HEK293 (cell line): ENCODE measurements around the gene ATP10D.

Experiments used
- CTCF ChIA-PET: fragments of 350-600 bp; formaldehyde crosslinking; extraction: SDS; loops from one replicate; lab custom pipeline; 2021; ENCODE audit warnings: antibody characterized with exemption; lab: Yijun Ruan, JAX
- POLR2A ChIA-PET: fragments of 300-600 bp; formaldehyde crosslinking; extraction: SDS; loops from one replicate; lab custom pipeline; 2020; ENCODE audit warnings: antibody characterized with exemption, inconsistent platforms; lab: Yijun Ruan, JAX
- H3K27ac ChIP-seq: fragments of 200-500 bp; sonication (Bioruptor generic); 2 replicates; pipeline ENCODE4 v1.5.1; 2014; ENCODE audit warnings: low read depth, low read length, control low read depth, inconsistent platforms; ENCODE audit errors: extremely low read depth
- H3K36me3 ChIP-seq, 2 experiments: fragments of 200-500 bp in 1 of 2; sonication (Bioruptor generic) in 1 of 2; 1 replicate in 1 of 2; 2 replicates in 1 of 2; pipeline ENCODE4 v1.5.1; 2014 to 2017; ENCODE audit warnings: inconsistent platforms in 2 of 2, low read length in 2 of 2; ENCODE audit not compliant: control insufficient read depth in 2 of 2, insufficient read depth in 1 of 2
- H3K4me1 ChIP-seq: fragments of 200-500 bp; sonication (Bioruptor generic); 2 replicates; pipeline ENCODE4 v1.5.1; 2014; ENCODE audit warnings: mild to moderate bottlenecking, low read length, inconsistent platforms; ENCODE audit not compliant: control insufficient read depth, insufficient read depth
- H3K4me3 ChIP-seq: 2 replicates; pipeline ENCODE4 v1.5.1; 2011; ENCODE audit warnings: low read depth, mild to moderate bottlenecking, control low read depth, low read length, moderate library complexity
- H3K9me3 ChIP-seq: fragments of 200-500 bp; sonication (Bioruptor generic); 2 replicates; pipeline ENCODE4 v1.5.1; 2014; ENCODE audit warnings: low read depth, low read length, inconsistent platforms; ENCODE audit not compliant: control insufficient read depth, insufficient read depth
- KLF1 ChIP-seq: fragments of 450-650 bp; formaldehyde crosslinking; IDR thresholded peaks from 2 replicates; pipeline ENCODE4 v1.5.1; 2016; ENCODE audit warnings: missing biosample characterization, missing genetic modification characterization
- KLF10 ChIP-seq: fragments of 450-650 bp; IDR thresholded peaks from 2 replicates; pipeline ENCODE4 v1.5.1; 2018; ENCODE audit warnings: missing biosample characterization, mild to moderate bottlenecking, missing genetic modification characterization
- MEIS1 ChIP-seq: sonication (generic); formaldehyde crosslinking; IDR thresholded peaks from 2 replicates; pipeline ENCODE4 v1.8.1; 2022; ENCODE audit warnings: missing genetic modification reagents, mild to moderate bottlenecking, borderline replicate concordance
- OVOL3 ChIP-seq: fragments of 450-650 bp; formaldehyde crosslinking; IDR thresholded peaks from 2 replicates; pipeline ENCODE4 v1.5.1; 2016; ENCODE audit warnings: missing biosample characterization, missing genetic modification characterization
- PRDM1 ChIP-seq: fragments of 450-650 bp; formaldehyde crosslinking; IDR thresholded peaks from 2 replicates; pipeline ENCODE4; 2016; ENCODE audit warnings: missing biosample characterization, missing genetic modification characterization
- RBAK ChIP-seq: fragments of 450-650 bp; formaldehyde crosslinking; IDR thresholded peaks from 2 replicates; pipeline ENCODE4 v1.5.1; 2016; ENCODE audit warnings: missing biosample characterization, missing genetic modification characterization
- ZBTB6 ChIP-seq: fragments of 450-650 bp; formaldehyde crosslinking; IDR thresholded peaks from 2 replicates; pipeline ENCODE4 v1.5.1; 2017; ENCODE audit warnings: missing biosample characterization, missing genetic modification characterization
- ZNF112 ChIP-seq: fragments of 450-650 bp; formaldehyde crosslinking; IDR thresholded peaks from 2 replicates; pipeline ENCODE4 v1.5.0; 2017; ENCODE audit warnings: missing biosample characterization, missing genetic modification characterization
- ZNF114 ChIP-seq: fragments of 450-650 bp; formaldehyde crosslinking; IDR thresholded peaks from 2 replicates; pipeline ENCODE4 v1.5.0; 2017; ENCODE audit warnings: missing biosample characterization, missing genetic modification characterization
- ZNF19 ChIP-seq: fragments of 450-650 bp; formaldehyde crosslinking; IDR thresholded peaks from 2 replicates; pipeline ENCODE4; 2016; ENCODE audit warnings: missing biosample characterization, missing genetic modification characterization, low read depth
- ZNF221 ChIP-seq: fragments of 450-650 bp; formaldehyde crosslinking; IDR thresholded peaks from 2 replicates; pipeline ENCODE4 v1.5.1; 2017; ENCODE audit warnings: missing biosample characterization, missing genetic modification characterization, borderline replicate concordance
- ZNF239 ChIP-seq: fragments of 450-650 bp; formaldehyde crosslinking; IDR thresholded peaks from 2 replicates; pipeline ENCODE4 v1.5.1; 2016; ENCODE audit warnings: missing biosample characterization, missing genetic modification characterization
- ZNF248 ChIP-seq: fragments of 450-650 bp; formaldehyde crosslinking; IDR thresholded peaks from 2 replicates; pipeline ENCODE4 v1.5.1; 2017; ENCODE audit warnings: missing biosample characterization, missing genetic modification characterization
- ZNF292 ChIP-seq: fragments of 450-650 bp; formaldehyde crosslinking; IDR thresholded peaks from 2 replicates; pipeline ENCODE4 v1.5.1; 2016; ENCODE audit warnings: low read depth, missing biosample characterization, missing genetic modification characterization, borderline replicate concordance
- ZNF366 ChIP-seq: fragments of 450-650 bp; formaldehyde crosslinking; conservative IDR thresholded peaks from 2 replicates; pipeline ENCODE4 v1.5.1; 2016; ENCODE audit warnings: missing biosample characterization, missing genetic modification characterization
- ZNF510 ChIP-seq: fragments of 450-650 bp; formaldehyde crosslinking; IDR thresholded peaks from 2 replicates; pipeline ENCODE4 v1.5.1; 2018; ENCODE audit warnings: mild to moderate bottlenecking, missing genetic modification characterization, missing biosample characterization; ENCODE audit not compliant: insufficient replicate concordance
- ZNF621 ChIP-seq: fragments of 450-650 bp; formaldehyde crosslinking; IDR thresholded peaks from 2 replicates; pipeline ENCODE4 v1.5.1; 2017; ENCODE audit warnings: missing biosample characterization, missing genetic modification characterization
- ZNF629 ChIP-seq: fragments of 450-650 bp; formaldehyde crosslinking; IDR thresholded peaks from 2 replicates; pipeline ENCODE4 v1.5.1; 2017; ENCODE audit warnings: missing biosample characterization, missing genetic modification characterization
- ZNF664 ChIP-seq: fragments of 450-650 bp; formaldehyde crosslinking; IDR thresholded peaks from 2 replicates; pipeline ENCODE4 v1.5.1; 2016; ENCODE audit warnings: missing biosample characterization, missing genetic modification characterization
- ZNF707 ChIP-seq: fragments of 450-650 bp; formaldehyde crosslinking; IDR thresholded peaks from 2 replicates; pipeline ENCODE4 v1.5.1; 2016; ENCODE audit warnings: missing biosample characterization, missing genetic modification characterization
- ZNF747 ChIP-seq: fragments of 450-650 bp; formaldehyde crosslinking; IDR thresholded peaks from 2 replicates; pipeline ENCODE4 v1.5.1; 2016; ENCODE audit warnings: missing biosample characterization, missing genetic modification characterization
- ZSCAN30 ChIP-seq: fragments of 450-650 bp; IDR thresholded peaks from 2 replicates; pipeline ENCODE4 v1.5.1; 2018; ENCODE audit warnings: missing biosample characterization, mild to moderate bottlenecking, missing genetic modification characterization, moderate library complexity
- TF ChIP-seq, protein P1 (sequence below): fragments of 450-650 bp; formaldehyde crosslinking; IDR thresholded peaks from 2 replicates; pipeline ENCODE4 v1.5.1; 2016; ENCODE audit warnings: missing biosample characterization, missing genetic modification characterization
- TF ChIP-seq, protein P2 (sequence below): fragments of 450-650 bp; formaldehyde crosslinking; IDR thresholded peaks from 2 replicates; pipeline ENCODE4 v1.5.1; 2016; ENCODE audit warnings: missing biosample characterization, missing genetic modification characterization

The ATP10D gene

DNA sequence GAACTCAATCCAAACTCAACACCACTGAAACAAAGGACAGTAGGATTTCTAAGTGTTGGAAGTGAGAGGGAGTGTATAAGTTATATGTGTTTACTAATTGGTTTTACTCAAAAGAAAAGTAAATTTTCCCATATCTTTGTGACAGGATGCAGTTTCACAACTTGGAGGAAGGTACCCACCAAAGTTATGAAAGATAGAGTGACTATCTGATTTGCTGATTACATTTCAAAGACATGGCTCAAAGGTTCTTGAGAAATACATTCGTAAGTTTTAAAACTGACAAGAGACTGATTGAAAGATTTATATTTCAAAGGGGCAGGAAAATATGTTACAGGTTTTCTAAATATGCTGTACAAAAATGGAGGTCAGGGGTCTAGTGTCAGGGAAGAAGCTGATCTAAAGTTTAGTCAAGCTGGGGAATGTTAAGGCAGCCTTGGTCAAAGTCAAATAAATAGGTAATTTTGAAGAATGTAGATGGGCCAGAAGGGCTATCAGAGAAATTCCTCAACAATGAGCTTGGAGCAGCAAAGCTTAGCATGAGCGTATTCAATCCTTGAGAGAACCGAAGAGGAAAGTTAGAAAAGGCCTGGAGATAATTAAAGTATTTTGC is 11.8 kb upstream of the ATP10D start:
- no peak overlapping the region for H3K27ac ChIP-seq
- CTCF ChIA-PET, result interaction anchor here (0.8 kb wide), 1 partner anchor 11 kb away, joined by 4 read pairs; no protein-coding TSS in a partner anchor
- POLR2A ChIA-PET, result interaction anchor here (0.7 kb wide), 1 partner anchor 15 kb away, joined by 5 read pairs; no protein-coding TSS in a partner anchor

GRCh38 chr4:47474799-47475198 is 10.3 kb upstream of the ATP10D start:
- H3K9me3 ChIP-seq, result no peaks in the 10 kb centered on the region
- TF ChIP-seq ZNF221 (tag by site-specific recombination), result no peak
- TF ChIP-seq ZNF747 (tag by site-specific recombination), result no peak
- no peak for TF ChIP-seq ZNF664 (tag by site-specific recombination)
- no peak for TF ChIP-seq ZNF19 (tag by site-specific recombination)
- no peak for TF ChIP-seq ZBTB6 (tag by site-specific recombination)
- no peak for TF ChIP-seq ZNF248
- no peak for TF ChIP-seq ZNF112 (tag by site-specific recombination)
- TF ChIP-seq RBAK (tag by site-specific recombination), result no peak
- TF ChIP-seq ZNF621, result no peak
- ChIA-PET CTCF (no interaction called here), POLR2A (no interaction called here)
- H3K4me3 ChIP-seq, result no peak overlapping the region
- H3K36me3 ChIP-seq, result no peaks in the 10 kb centered on the region
- H3K27ac ChIP-seq, result no peak overlapping the region
- no peaks in the 10 kb centered on the region for H3K4me1 ChIP-seq

More for the DNA sequence above, 11.8 kb upstream of the ATP10D start:
- Histone ChIP-seq H3K4me1 (no peaks in the 10 kb centered on the region), H3K9me3 (no peaks in the 10 kb centered on the region), H3K36me3 (no peaks in the 10 kb centered on the region)
- TF ChIP-seq ZSCAN30 (no peak), KLF1 (tag by site-specific recombination) (no peak), ZNF292 (tag by site-specific recombination) (no peak), OVOL3 (tag by site-specific recombination) (no peak), ZNF629 (tag by site-specific recombination) (no peak), KLF10 (tag by site-specific recombination) (no peak), ZNF239 (no peak), MEIS1 (CRISPR knock-in tag) (no peak), ZNF510 (tag by site-specific recombination) (no peak)
- TF ChIP-seq, all 188 proteins: peak for 0
- H3K4me3 ChIP-seq, result no peak overlapping the region

DNA sequence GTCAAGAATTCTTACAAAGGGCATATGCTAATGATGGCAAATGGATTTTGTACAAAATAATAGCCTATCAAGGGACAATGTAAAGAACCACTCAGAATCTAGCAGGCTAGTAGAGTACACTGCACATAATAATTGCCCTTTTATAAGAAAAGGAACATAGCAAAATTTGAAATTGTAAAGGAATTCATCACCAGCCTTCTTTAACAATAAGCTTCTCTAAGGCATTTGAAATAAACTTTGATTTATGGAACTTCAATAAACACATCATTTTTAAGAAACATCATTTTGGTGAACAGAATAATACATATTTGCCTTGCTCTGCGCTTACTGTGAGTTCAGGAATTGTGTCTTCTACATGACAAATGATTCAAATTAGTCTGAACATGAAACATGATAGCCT is 9.7 kb upstream of the ATP10D start:
- no peak for TF ChIP-seq PRDM1 (tag by site-specific recombination)
- TF ChIP-seq ZNF707 (tag by site-specific recombination), result no peak
- no peak for TF ChIP-seq ZNF366 (tag by site-specific recombination)
- TF ChIP-seq, protein P1, sequence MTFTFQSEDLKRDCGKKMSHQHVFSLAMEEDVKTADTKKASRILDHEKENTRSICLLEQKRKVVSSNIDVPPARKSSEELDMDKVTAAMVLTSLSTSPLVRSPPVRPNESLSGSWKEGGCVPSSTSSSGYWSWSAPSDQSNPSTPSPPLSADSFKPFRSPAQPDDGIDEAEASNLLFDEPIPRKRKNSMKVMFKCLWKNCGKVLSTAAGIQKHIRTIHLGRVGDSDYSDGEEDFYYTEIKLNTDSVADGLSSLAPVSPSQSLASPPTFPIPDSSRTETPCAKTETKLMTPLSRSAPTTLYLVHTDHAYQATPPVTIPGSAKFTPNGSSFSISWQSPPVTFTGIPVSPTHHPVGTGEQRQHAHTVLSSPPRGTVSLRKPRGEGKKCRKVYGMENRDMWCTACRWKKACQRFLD (tag by site-specific recombination), result no peak
- TF ChIP-seq, protein P2, sequence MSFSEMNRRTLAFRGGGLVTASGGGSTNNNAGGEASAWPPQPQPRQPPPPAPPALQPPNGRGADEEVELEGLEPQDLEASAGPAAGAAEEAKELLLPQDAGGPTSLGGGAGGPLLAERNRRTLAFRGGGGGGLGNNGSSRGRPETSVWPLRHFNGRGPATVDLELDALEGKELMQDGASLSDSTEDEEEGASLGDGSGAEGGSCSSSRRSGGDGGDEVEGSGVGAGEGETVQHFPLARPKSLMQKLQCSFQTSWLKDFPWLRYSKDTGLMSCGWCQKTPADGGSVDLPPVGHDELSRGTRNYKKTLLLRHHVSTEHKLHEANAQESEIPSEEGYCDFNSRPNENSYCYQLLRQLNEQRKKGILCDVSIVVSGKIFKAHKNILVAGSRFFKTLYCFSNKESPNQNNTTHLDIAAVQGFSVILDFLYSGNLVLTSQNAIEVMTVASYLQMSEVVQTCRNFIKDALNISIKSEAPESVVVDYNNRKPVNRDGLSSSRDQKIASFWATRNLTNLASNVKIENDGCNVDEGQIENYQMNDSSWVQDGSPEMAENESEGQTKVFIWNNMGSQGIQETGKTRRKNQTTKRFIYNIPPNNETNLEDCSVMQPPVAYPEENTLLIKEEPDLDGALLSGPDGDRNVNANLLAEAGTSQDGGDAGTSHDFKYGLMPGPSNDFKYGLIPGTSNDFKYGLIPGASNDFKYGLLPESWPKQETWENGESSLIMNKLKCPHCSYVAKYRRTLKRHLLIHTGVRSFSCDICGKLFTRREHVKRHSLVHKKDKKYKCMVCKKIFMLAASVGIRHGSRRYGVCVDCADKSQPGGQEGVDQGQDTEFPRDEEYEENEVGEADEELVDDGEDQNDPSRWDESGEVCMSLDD (tag by site-specific recombination), result no peak
- no peak for TF ChIP-seq ZNF114 (tag by site-specific recombination)
- no peaks in the 10 kb centered on the region for H3K9me3 ChIP-seq
- H3K36me3 ChIP-seq, result no peaks in the 10 kb centered on the region
- POLR2A ChIA-PET, result no interaction called here
- CTCF ChIA-PET, result no interaction called here
- H3K4me3 ChIP-seq, result no peak overlapping the region
- H3K27ac ChIP-seq, result no peak overlapping the region
- no peaks in the 10 kb centered on the region for H3K4me1 ChIP-seq
